Panc1 (cell line): ENCODE data around the gene TMEM92. TPM values are rescaled to one million over a fixed set of nuclear protein-coding genes. Genes with fewer than 3 reads are reported as not detected.
"Not testable (repeated sequence)": the region's sequence is repeated elsewhere in the genome, so short reads cannot be mapped to it uniquely, and the experiment has no call there.

Experiments used
- ATAC-seq: fragments of 200-7000 bp; cut with Tn5 transposase; 2 replicates; pipeline ENCODE4 v1.9.1; 2020; ENCODE audit warnings: mild to moderate bottlenecking, moderate library complexity
- BruUV-seq: library from RNA; stranded (reverse); fragments of 400-500 nt; replicated peaks from 2 replicates; lab custom pipeline; 2021; lab: Mats Ljungman, UMichigan
- CTCF ChIA-PET: fragments of 300-600 bp; sonication (Branson Sonifier 250); formaldehyde crosslinking; loops from one replicate; lab custom pipeline; 2022; ENCODE audit warnings: antibody characterized with exemption; lab: Charles Lee
- POLR2A ChIA-PET: fragments of 300-600 bp; sonication (Branson Sonifier 250); formaldehyde crosslinking; loops from one replicate; lab custom pipeline; 2022; ENCODE audit warnings: antibody characterized with exemption; lab: Charles Lee
- DNase-seq: peaks from one replicate; pipeline ENCODE4 v3.0.0-alpha.2; 2010; ENCODE audit warnings: low read depth, low spot score
- H3K27ac ChIP-seq: 2 replicates; pipeline ENCODE4 v1.5.1; 2011; ENCODE audit warnings: mild to moderate bottlenecking, low read length, inconsistent platforms
- H3K27me3 ChIP-seq: fragments of 200-500 bp; sonication (Bioruptor generic); 2 replicates; pipeline ENCODE4 v1.6.0; 2014; ENCODE audit warnings: low read length, inconsistent platforms; ENCODE audit not compliant: control insufficient read depth, insufficient read depth
- H3K36me3 ChIP-seq: fragments of 200-500 bp; sonication (Bioruptor generic); 2 replicates; pipeline ENCODE4 v1.5.1; 2014; ENCODE audit warnings: inconsistent platforms, mild to moderate bottlenecking, low read length, moderate library complexity; ENCODE audit not compliant: control insufficient read depth, insufficient read depth
- H3K4me1 ChIP-seq: 2 replicates; pipeline ENCODE4 v1.5.1; 2011; ENCODE audit warnings: inconsistent platforms, mild to moderate bottlenecking, low read length, moderate library complexity; ENCODE audit not compliant: control insufficient read depth, insufficient read depth
- H3K4me3 ChIP-seq, 2 experiments: 2 replicates each; pipeline ENCODE4 v1.5.1; 2011 to 2012; ENCODE audit warnings: low read depth in 2 of 2, low read length in 2 of 2, mild to moderate bottlenecking in 2 of 2, inconsistent platforms in 1 of 2, moderate library complexity in 1 of 2
- H3K9me3 ChIP-seq: fragments of 200-500 bp; sonication (Bioruptor generic); 2 replicates; pipeline ENCODE4 v1.5.1; 2014; ENCODE audit warnings: low read depth, mild to moderate bottlenecking, inconsistent platforms, low read length, moderate library complexity; ENCODE audit not compliant: control insufficient read depth, insufficient read depth
- CTCF ChIP-seq: fragments of 450-650 bp; IDR thresholded peaks from 2 replicates; pipeline ENCODE4 v1.5.1; 2017; ENCODE audit warnings: mild to moderate bottlenecking
- POLR2AphosphoS5 ChIP-seq: IDR thresholded peaks from 2 replicates; pipeline ENCODE4 v1.6.1; 2012; ENCODE audit warnings: mild to moderate bottlenecking, low read depth, low read length, moderate library complexity
- REST ChIP-seq, 2 experiments: IDR thresholded peaks; 2 replicates each; pipeline ENCODE4 v1.6.1; 2011 to 2012; ENCODE audit warnings: low read depth in 2 of 2, control low read depth in 1 of 2, low read length in 1 of 2, mild to moderate bottlenecking in 1 of 2, moderate library complexity in 1 of 2; ENCODE audit not compliant: insufficient read depth in 1 of 2
- SIN3A ChIP-seq: IDR thresholded peaks from 2 replicates; pipeline ENCODE4 v1.6.1; 2012; ENCODE audit warnings: low read depth, mild to moderate bottlenecking, low read length, moderate library complexity, borderline replicate concordance; ENCODE audit not compliant: insufficient read depth
- TCF7L2 ChIP-seq: IDR thresholded peaks from 2 replicates; pipeline ENCODE4 v1.6.1; 2011; ENCODE audit warnings: mild to moderate bottlenecking, low read depth, low read length, inconsistent platforms
- in situ Hi-C: cut with HindIII; loops from 2 replicates; pipeline ENCODE4 v1.10.0; 2016; ENCODE audit warnings: low sequenced_read_pairs, low pct_unique_long_range_greater_than_20kb
- intact Hi-C: fragments of 100-400 bp; cut with micrococcal nuclease; formaldehyde crosslinking; loops from one replicate; pipeline ENCODE4 v1.10.0; 2022; ENCODE audit not compliant: unreplicated experiment
- total RNA-seq: library from RNA; stranded (reverse); gene quantifications from one replicate; pipeline ENCODE4 v1.2.1, GENCODE V29; 2021; ENCODE audit not compliant: unreplicated experiment

The TMEM92 gene
- total RNA-seq, 1 experiment from 2014 or later: 0.54 TPM

GRCh38 chr17:50283714-50284113, 9.4 kb downstream of the TMEM92 start:
- no peak overlapping the region for H3K27ac ChIP-seq
- CTCF ChIA-PET: no interaction called here
- H3K4me3 ChIP-seq: no peak overlapping the region
- no peaks in the 10 kb centered on the region for H3K9me3 ChIP-seq
- ATAC-seq: no peak
- POLR2A ChIA-PET: no interaction called here
- BruUV-seq: no TSS peak
- no peaks in the 10 kb centered on the region for H3K27me3 ChIP-seq
- in situ Hi-C loops: no loop called here
- intact Hi-C loops: no loop called here
- no peak for DNase-seq
- no peaks in the 10 kb centered on the region for H3K36me3 ChIP-seq
- no peak for TF ChIP-seq CTCF
- no peak for TF ChIP-seq POLR2AphosphoS5
- TF ChIP-seq SIN3A: no peak
- TF ChIP-seq TCF7L2: no peak
- no peak for TF ChIP-seq REST (IDR thresholded peaks at IDR 0.05; ENCODE audit: insufficient read depth in 1 of 2, low read depth in 2 of 2, low read length in 1 of 2)
- H3K4me1 ChIP-seq: no peaks in the 10 kb centered on the region

GRCh38 chr17:50285941-50286340, 11.7 kb downstream of the TMEM92 start:
- Histone ChIP-seq H3K36me3 (no peaks in the 10 kb centered on the region), H3K9me3 (no peaks in the 10 kb centered on the region), H3K27ac (no peak overlapping the region), H3K4me3 (no peak overlapping the region), H3K4me1 (peaks cover 8% of the 10 kb centered on the region; the same call in 1 of the 2 replicates), H3K27me3 (no peaks in the 10 kb centered on the region)
- intact Hi-C loops (no loop called here), in situ Hi-C loops (no loop called here)
- ChIA-PET POLR2A (no interaction called here), CTCF (interaction anchor here (1.0 kb wide), 1 partner anchor 12 kb away, joined by 6 read pairs; the partner anchor contains the start of gene TMEM92)
- no peak for TF ChIP-seq TCF7L2
- TF ChIP-seq POLR2AphosphoS5: no peak
- TF ChIP-seq SIN3A: no peak
- no peak for TF ChIP-seq REST (IDR thresholded peaks at IDR 0.05; ENCODE audit: insufficient read depth in 1 of 2, low read depth in 2 of 2, low read length in 1 of 2)
- no peak for TF ChIP-seq CTCF
- no TSS peak for BruUV-seq
- ATAC-seq: no peak
- no peak for DNase-seq

GRCh38 chr17:50287302-50287701, 13.0 kb downstream of the TMEM92 start:
- H3K36me3 ChIP-seq, intact Hi-C loops, BruUV-seq, POLR2A ChIA-PET, in situ Hi-C loops, H3K27ac ChIP-seq, H3K4me3 ChIP-seq, H3K9me3 ChIP-seq, DNase-seq, ATAC-seq, H3K27me3 ChIP-seq, H3K4me1 ChIP-seq: not testable (repeated sequence)
- CTCF ChIA-PET: interaction anchor here (0.8 to 1.2 kb wide), 2 partner anchors 86 to 87 kb away, joined by 8 to 15 read pairs; partner anchors contain the start of gene COL1A1
